CD4-positive, alpha-beta memory T cell (primary cell): ENCODE results near the gene PCDHGB1. TPM values are rescaled to one million over a fixed set of nuclear protein-coding genes. Genes with fewer than 3 reads are reported as not detected.
"Not testable (repeated sequence)": the region's sequence is repeated elsewhere in the genome, so short reads cannot be mapped to it uniquely, and the experiment has no call there.

Experiments used
- CTCF ChIA-PET: fragments of 350-600 bp; sonication (Branson Sonifier 250); formaldehyde crosslinking; loops from one replicate; lab custom pipeline; 2021; ENCODE audit warnings: inconsistent platforms; ENCODE audit not compliant: partially characterized antibody; lab: Charles Lee
- POLR2A ChIA-PET: fragments of 350-600 bp; sonication (Branson Sonifier 250); formaldehyde crosslinking; loops from one replicate; lab custom pipeline; 2021; ENCODE audit not compliant: partially characterized antibody; lab: Charles Lee
- DNase-seq, 5 donors: peaks; one replicate each; pipeline versions ENCODE4 v3.0.0 to v3.0.0-alpha.2; 2020 to 2022; ENCODE audit warnings: mixed read lengths in 1 of 5
- H3K27ac ChIP-seq: one replicate; pipeline ENCODE4 v1.7.0; 2013; ENCODE audit warnings: low read depth, low read length
- H3K27me3 ChIP-seq: 2 replicates; pipeline ENCODE4 v1.7.0; 2013; ENCODE audit warnings: mild to moderate bottlenecking, low read length, moderate library complexity; ENCODE audit not compliant: insufficient read depth
- H3K36me3 ChIP-seq: 2 replicates; pipeline ENCODE4 v1.7.0; 2013; ENCODE audit warnings: mild to moderate bottlenecking, low read length, moderate library complexity; ENCODE audit not compliant: insufficient read depth
- H3K4me1 ChIP-seq: 2 replicates; pipeline ENCODE4 v1.7.0; 2013; ENCODE audit warnings: mild to moderate bottlenecking, low read length, moderate library complexity; ENCODE audit not compliant: insufficient read depth
- H3K4me3 ChIP-seq, 2 donors: one replicate each; pipeline ENCODE4 v1.7.0; 2013; ENCODE audit warnings: low read length in 2 of 2, mild to moderate bottlenecking in 1 of 2
- H3K9me3 ChIP-seq, 2 donors: one replicate each; pipeline ENCODE4 v1.7.0; 2013; ENCODE audit warnings: low read length in 2 of 2, control low read depth in 1 of 2; ENCODE audit not compliant: control insufficient read depth in 1 of 2
- H3K27ac Mint-ChIP-seq, 7 donors: one replicate each; pipeline ENCODE4 v1.8.0; 2020 to 2021; ENCODE audit warnings: mixed read lengths in 7 of 7, mild to moderate bottlenecking in 6 of 7, inconsistent platforms in 3 of 7, moderate library complexity in 3 of 7
- H3K27me3 Mint-ChIP-seq, 2 donors: one replicate each; pipeline ENCODE4 v1.8.0; 2020 to 2021; ENCODE audit warnings: mixed read lengths in 2 of 2
- H3K36me3 Mint-ChIP-seq, 2 donors: one replicate each; pipeline ENCODE4 v1.8.0; 2020 to 2021; ENCODE audit warnings: mixed read lengths in 2 of 2, inconsistent platforms in 1 of 2, mild to moderate bottlenecking in 1 of 2
- H3K4me1 Mint-ChIP-seq, 4 donors: one replicate each; pipeline ENCODE4 v1.8.0; 2020 to 2021; ENCODE audit warnings: mixed read lengths in 4 of 4, mild to moderate bottlenecking in 1 of 4
- H3K4me3 Mint-ChIP-seq, 8 donors: one replicate each; pipeline ENCODE4 v1.8.0; 2020 to 2021; ENCODE audit warnings: mixed read lengths in 8 of 8, mild to moderate bottlenecking in 7 of 8, moderate library complexity in 6 of 8, inconsistent platforms in 3 of 8
- H3K9me3 Mint-ChIP-seq, 8 donors: one replicate each; pipeline ENCODE4 v1.8.0; 2020 to 2021; ENCODE audit warnings: mixed read lengths in 8 of 8, mild to moderate bottlenecking in 5 of 8, inconsistent platforms in 3 of 8, moderate library complexity in 1 of 8
- intact Hi-C: fragments of 100-400 bp; cut with micrococcal nuclease; formaldehyde crosslinking; loops from one replicate; pipeline ENCODE4 v1.15.1; 2023
- polyA plus RNA-seq, 2 donors: library from polyadenylated mRNA; unstranded; fragments of 300-500 nt; fragmentation: Illumina TruSeq; gene quantifications; one replicate each; pipeline ENCODE4 v1.2.3, GENCODE V29; 2021
- total RNA-seq, 2 experiments: library from RNA; stranded (reverse); gene quantifications; one replicate each; pipeline ENCODE4 v1.2.3, GENCODE V29; 2021

PCDHGB1 gene
- total and polyA plus RNA-seq, 4 experiments from 2014 or later = 0.17 to 0.26 TPM; not detected in 2

GRCh38 chr5:141382469-141383294, 32.8 kb downstream of the PCDHGB1 start, which contains the start of gene PCDHGA7:
Gene PCDHGA7, plus strand, starts transcription at chr5:141382742. Its CDS starts 158 bp downstream, at chr5:141382900.
- H3K27me3 Mint-ChIP-seq = peaks cover 40 to 45% of the 10 kb centered on the region in 2 donors
- peak within 1 kb of the TSS in 1 of 2 donors; percentile 23 for H3K4me3 ChIP-seq
- H3K27ac ChIP-seq = no peak within 1 kb of the TSS
- peaks cover 0 to 2% (median 0%) of the 10 kb centered on the region in 4 donors for H3K4me1 Mint-ChIP-seq
- peaks cover 19% of the 10 kb centered on the region for H3K27me3 ChIP-seq
- ChIA-PET CTCF (no interaction called here), POLR2A (no interaction called here)
- peaks cover 0 to 3% of the 10 kb centered on the region in 2 donors for H3K9me3 ChIP-seq
- H3K9me3 Mint-ChIP-seq = peaks cover 2 to 82% (median 54%) of the 10 kb centered on the region in 8 donors
- peaks cover 3 to 6% of the 10 kb centered on the region in 2 donors for H3K36me3 Mint-ChIP-seq
- no peak within 1 kb of the TSS for H3K27ac Mint-ChIP-seq
- no peak for DNase-seq
- peak within 1 kb of the TSS; percentile 36 to 81 (median 66) for H3K4me3 Mint-ChIP-seq
- H3K4me1 ChIP-seq = no peaks in the 10 kb centered on the region
- intact Hi-C loops = no loop called here
- no peaks in the 10 kb centered on the region for H3K36me3 ChIP-seq

GRCh38 chr5:141383345-141383744, 33.4 kb downstream of the PCDHGB1 start:
- H3K4me3 Mint-ChIP-seq = peak overlapping the region in 2 of 8 donors; percentile 24 to 72
- CTCF ChIA-PET = no interaction called here
- intact Hi-C loops = no loop called here

GRCh38 chr5:141384471-141385267, 34.8 kb downstream of the PCDHGB1 start:
- no peak for DNase-seq
- H3K36me3 ChIP-seq = no peaks in the 10 kb centered on the region
- no peak overlapping the region for H3K27ac ChIP-seq
- H3K4me3 ChIP-seq = no peak overlapping the region
- peaks cover 22% of the 10 kb centered on the region for H3K27me3 ChIP-seq
- H3K36me3 Mint-ChIP-seq = peaks cover 3 to 13% of the 10 kb centered on the region in 2 donors
- intact Hi-C loops = no loop called here
- ChIA-PET POLR2A (no interaction called here), CTCF (interaction anchor here (1.1 kb wide), 1 partner anchor 173 kb away, joined by 3 read pairs; no protein-coding TSS in a partner anchor)
- H3K27ac Mint-ChIP-seq = no peak overlapping the region
- no peak overlapping the region for H3K4me3 Mint-ChIP-seq
- peaks cover 4 to 82% (median 63%) of the 10 kb centered on the region in 8 donors for H3K9me3 Mint-ChIP-seq
- peaks cover 0 to 3% of the 10 kb centered on the region in 2 donors for H3K9me3 ChIP-seq
- H3K4me1 Mint-ChIP-seq = peaks cover 0 to 4% (median 1%) of the 10 kb centered on the region in 4 donors
- H3K27me3 Mint-ChIP-seq = peaks cover 42 to 52% of the 10 kb centered on the region in 2 donors
- no peaks in the 10 kb centered on the region for H3K4me1 ChIP-seq

More at GRCh38 chr5:141383345-141383744, 33.4 kb downstream of the PCDHGB1 start:
- no peak overlapping the region for H3K27ac Mint-ChIP-seq
- Histone ChIP-seq H3K9me3 (peaks cover 0 to 3% of the 10 kb centered on the region in 2 donors), H3K4me1 (no peaks in the 10 kb centered on the region), H3K27me3 (peaks cover 19% of the 10 kb centered on the region), H3K36me3 (no peaks in the 10 kb centered on the region), H3K27ac (no peak overlapping the region), H3K4me3 (no peak overlapping the region)
- H3K9me3 Mint-ChIP-seq = peaks cover 2 to 84% (median 55%) of the 10 kb centered on the region in 8 donors
- POLR2A ChIA-PET = no interaction called here
- H3K4me1 Mint-ChIP-seq = peaks cover 0 to 2% (median under 1%) of the 10 kb centered on the region in 4 donors
- peaks cover 3 to 6% of the 10 kb centered on the region in 2 donors for H3K36me3 Mint-ChIP-seq
- peaks cover 42 to 47% of the 10 kb centered on the region in 2 donors for H3K27me3 Mint-ChIP-seq
- no peak for DNase-seq

GRCh38 chr5:141387557-141388311, 37.8 kb downstream of the PCDHGB1 start, which contains the start of gene PCDHGB4:
Gene PCDHGB4, plus strand, starts transcription at chr5:141387698. Its CDS starts 187 bp downstream, at chr5:141387885.
- H3K4me3 ChIP-seq, H3K27ac ChIP-seq, H3K9me3 ChIP-seq, H3K36me3 ChIP-seq, H3K4me1 Mint-ChIP-seq, H3K4me1 ChIP-seq, POLR2A ChIA-PET, intact Hi-C loops: not testable (repeated sequence)
- H3K27me3 Mint-ChIP-seq = peaks cover 46 to 52% of the 10 kb centered on the region in 2 donors
- DNase-seq = peak in 1 of 5 donors; percentile 21
- peak within 1 kb of the TSS in 6 of 8 donors; percentile 15 to 62 (median 40) for H3K4me3 Mint-ChIP-seq
- H3K27ac Mint-ChIP-seq = peak within 1 kb of the TSS in 2 of 7 donors; percentile 37 to 38
- H3K9me3 Mint-ChIP-seq = peaks cover 6 to 85% (median 68%) of the 10 kb centered on the region in 8 donors
- CTCF ChIA-PET = interaction anchor here (0.8 kb wide), 1 partner anchor 17 kb away, joined by 4 read pairs; the partner anchor contains the start of gene PCDHGB3
- peaks cover 0 to 13% of the 10 kb centered on the region in 2 donors for H3K36me3 Mint-ChIP-seq
- H3K27me3 ChIP-seq = peaks cover 25% of the 10 kb centered on the region

GRCh38 chr5:141388661-141389060, 38.8 kb downstream of the PCDHGB1 start:
- H3K4me1 ChIP-seq = no peaks in the 10 kb centered on the region
- H3K36me3 Mint-ChIP-seq = peaks cover 3 to 10% of the 10 kb centered on the region in 2 donors
- intact Hi-C loops = no loop called here
- peaks cover 7 to 85% (median 72%) of the 10 kb centered on the region in 8 donors for H3K9me3 Mint-ChIP-seq
- H3K4me1 Mint-ChIP-seq = peaks cover 0 to 4% (median 3%) of the 10 kb centered on the region in 4 donors
- no peak overlapping the region for H3K4me3 ChIP-seq
- H3K27me3 ChIP-seq = peaks cover 17% of the 10 kb centered on the region
- peaks cover 0 to under 1% of the 10 kb centered on the region in 2 donors for H3K9me3 ChIP-seq
- H3K27ac ChIP-seq = no peak overlapping the region
- CTCF ChIA-PET = no interaction called here
- peak overlapping the region in 2 of 7 donors; percentile 37 to 38 for H3K27ac Mint-ChIP-seq
- H3K36me3 ChIP-seq = no peaks in the 10 kb centered on the region
- POLR2A ChIA-PET = no interaction called here
- H3K4me3 Mint-ChIP-seq = peak overlapping the region in 1 of 8 donors; percentile 15
- peaks cover 41 to 52% of the 10 kb centered on the region in 2 donors for H3K27me3 Mint-ChIP-seq
- DNase-seq = no peak

- Mint-ChIP-seq H3K27me3 (peaks cover 38 to 53% of the 10 kb centered on the region in 2 donors), H3K27ac (peak overlapping the region in 1 of 7 donors; percentile 38), H3K4me3 (peak overlapping the region in 1 of 8 donors; percentile 11), H3K4me1 (peaks cover 0 to 4% (median 3%) of the 10 kb centered on the region in 4 donors), H3K9me3 (peaks cover 7 to 84% (median 71%) of the 10 kb centered on the region in 8 donors), H3K36me3 (peaks cover 7 to 14% of the 10 kb centered on the region in 2 donors)
- no peak overlapping the region for H3K4me3 ChIP-seq
- H3K4me1 ChIP-seq = no peaks in the 10 kb centered on the region
- intact Hi-C loops = no loop called here
- H3K27ac ChIP-seq = no peak overlapping the region
- no peak for DNase-seq
- peaks cover 17% of the 10 kb centered on the region for H3K27me3 ChIP-seq
- ChIA-PET CTCF (interaction anchor here (1.0 to 1.6 kb wide), 2 partner anchors 24 to 31 kb away, joined by 3 to 7 read pairs; partner anchors contain the start of gene PCDHGA10), POLR2A (no interaction called here)
- H3K9me3 ChIP-seq = no peaks in the 10 kb centered on the region
- H3K36me3 ChIP-seq = no peaks in the 10 kb centered on the region
Measured at GRCh38 chr5:141389153-141390042, 39.5 kb downstream of the PCDHGB1 start.
